HUES48 (cell line): ENCODE measurements around the gene GRID1.

Experiments
- H3K27ac ChIP-seq: one replicate; pipeline ENCODE4 v1.7.0; 2013; ENCODE audit warnings: low read depth, low read length, inconsistent platforms
- H3K27me3 ChIP-seq: 2 replicates; pipeline ENCODE4 v1.6.1; 2013; ENCODE audit warnings: mild to moderate bottlenecking, low read length; ENCODE audit not compliant: control insufficient read depth, insufficient read depth
- H3K36me3 ChIP-seq: 2 replicates; pipeline ENCODE4 v1.6.1; 2013; ENCODE audit warnings: low read length; ENCODE audit not compliant: control insufficient read depth, insufficient read depth
- H3K4me1 ChIP-seq: 2 replicates; pipeline ENCODE4 v1.6.1; 2013; ENCODE audit warnings: mild to moderate bottlenecking, low read length; ENCODE audit not compliant: control insufficient read depth, insufficient read depth
- H3K4me3 ChIP-seq: 2 replicates; pipeline ENCODE4 v1.5.1; 2013; ENCODE audit warnings: mild to moderate bottlenecking, low read depth, low read length
- H3K9ac ChIP-seq: 2 replicates; pipeline ENCODE4 v1.6.1; 2013; ENCODE audit warnings: mild to moderate bottlenecking, low read depth, low read length, moderate library complexity
- H3K9me3 ChIP-seq: 2 replicates; pipeline ENCODE4 v1.6.1; 2013; ENCODE audit warnings: low read length; ENCODE audit not compliant: control insufficient read depth, insufficient read depth

Gene GRID1

GRCh38 chr10:85925201-85925750 lies 441.3 kb downstream of the GRID1 start:
- Histone ChIP-seq H3K4me3 (no peak overlapping the region), H3K4me1 (no peaks in the 10 kb centered on the region), H3K27ac (no peak overlapping the region), H3K27me3 (no peaks in the 10 kb centered on the region), H3K9me3 (no peaks in the 10 kb centered on the region), H3K36me3 (no peaks in the 10 kb centered on the region), H3K9ac (no peak overlapping the region)

GRCh38 chr10:85924382-85925102 lies 442.1 kb downstream of the GRID1 start:
- H3K27ac ChIP-seq, result no peak overlapping the region

GRCh38 chr10:85922356-85923129 lies 444.1 kb downstream of the GRID1 start:
- no peak overlapping the region for H3K27ac ChIP-seq
- peaks cover 7% of the 10 kb centered on the region for H3K4me1 ChIP-seq
- no peaks in the 10 kb centered on the region for H3K9me3 ChIP-seq
- H3K27me3 ChIP-seq, result no peaks in the 10 kb centered on the region
- no peaks in the 10 kb centered on the region for H3K36me3 ChIP-seq
- H3K4me3 ChIP-seq, result no peak overlapping the region
- H3K9ac ChIP-seq, result no peak overlapping the region

More at GRCh38 chr10:85924382-85925102, 442.1 kb downstream of the GRID1 start:
- Histone ChIP-seq H3K4me3 (no peak overlapping the region), H3K4me1 (peaks cover 4% of the 10 kb centered on the region), H3K9ac (no peak overlapping the region), H3K36me3 (no peaks in the 10 kb centered on the region), H3K9me3 (no peaks in the 10 kb centered on the region), H3K27me3 (no peaks in the 10 kb centered on the region)

GRCh38 chr10:85921789-85922188 lies 444.8 kb downstream of the GRID1 start:
- Histone ChIP-seq H3K27ac (no peak overlapping the region), H3K9ac (no peak overlapping the region), H3K4me3 (no peak overlapping the region)

GRCh38 chr10:85920311-85920710 lies 446.3 kb downstream of the GRID1 start:
- H3K27ac ChIP-seq, result no peak overlapping the region
- peaks cover 16% of the 10 kb centered on the region for H3K4me1 ChIP-seq
- H3K9ac ChIP-seq, result no peak overlapping the region
- H3K27me3 ChIP-seq, result no peaks in the 10 kb centered on the region
- no peaks in the 10 kb centered on the region for H3K9me3 ChIP-seq
- no peaks in the 10 kb centered on the region for H3K36me3 ChIP-seq
- H3K4me3 ChIP-seq, result no peak overlapping the region

More at GRCh38 chr10:85921789-85922188, 444.8 kb downstream of the GRID1 start:
- H3K36me3 ChIP-seq, result no peaks in the 10 kb centered on the region
- H3K4me1 ChIP-seq, result peaks cover 8% of the 10 kb centered on the region
- no peaks in the 10 kb centered on the region for H3K9me3 ChIP-seq
- H3K27me3 ChIP-seq, result no peaks in the 10 kb centered on the region

GRCh38 chr10:85919491-85920021 lies 447.0 kb downstream of the GRID1 start:
- no peaks in the 10 kb centered on the region for H3K9me3 ChIP-seq
- H3K27ac ChIP-seq, result no peak overlapping the region
- no peaks in the 10 kb centered on the region for H3K36me3 ChIP-seq
- peaks cover 16% of the 10 kb centered on the region for H3K4me1 ChIP-seq
- H3K27me3 ChIP-seq, result no peaks in the 10 kb centered on the region
- no peak overlapping the region for H3K4me3 ChIP-seq
- no peak overlapping the region for H3K9ac ChIP-seq

- Histone ChIP-seq H3K9me3 (no peaks in the 10 kb centered on the region), H3K27me3 (no peaks in the 10 kb centered on the region), H3K36me3 (no peaks in the 10 kb centered on the region), H3K27ac (no peak overlapping the region), H3K4me1 (peaks cover 16% of the 10 kb centered on the region), H3K9ac (no peak overlapping the region), H3K4me3 (no peak overlapping the region)
These were observed 448.2 kb downstream of the GRID1 start for GRCh38 chr10:85918371-85918770.

- Histone ChIP-seq H3K9me3 (no peaks in the 10 kb centered on the region), H3K4me1 (peaks cover 16% of the 10 kb centered on the region), H3K9ac (no peak overlapping the region)
These were observed 449.0 kb downstream of the GRID1 start for GRCh38 chr10:85917601-85918000.

GRCh38 chr10:85916994-85917573 lies 449.5 kb downstream of the GRID1 start:
- Histone ChIP-seq H3K27me3 (no peaks in the 10 kb centered on the region), H3K4me1 (peaks cover 16% of the 10 kb centered on the region), H3K9ac (no peak overlapping the region), H3K4me3 (no peak overlapping the region), H3K36me3 (no peaks in the 10 kb centered on the region), H3K9me3 (no peaks in the 10 kb centered on the region), H3K27ac (no peak overlapping the region)

More at GRCh38 chr10:85917601-85918000, 449.0 kb downstream of the GRID1 start:
- Histone ChIP-seq H3K27ac (no peak overlapping the region), H3K36me3 (no peaks in the 10 kb centered on the region), H3K4me3 (no peak overlapping the region), H3K27me3 (no peaks in the 10 kb centered on the region)

GRCh38 chr10:85916286-85916685 lies 450.3 kb downstream of the GRID1 start:
- Histone ChIP-seq H3K36me3 (no peaks in the 10 kb centered on the region), H3K4me1 (peaks cover 16% of the 10 kb centered on the region), H3K27ac (no peak overlapping the region), H3K9me3 (no peaks in the 10 kb centered on the region), H3K9ac (no peak overlapping the region), H3K27me3 (no peaks in the 10 kb centered on the region), H3K4me3 (no peak overlapping the region)
